ENCODE data around the gene PLCB4.

PLCB4 gene

DNA sequence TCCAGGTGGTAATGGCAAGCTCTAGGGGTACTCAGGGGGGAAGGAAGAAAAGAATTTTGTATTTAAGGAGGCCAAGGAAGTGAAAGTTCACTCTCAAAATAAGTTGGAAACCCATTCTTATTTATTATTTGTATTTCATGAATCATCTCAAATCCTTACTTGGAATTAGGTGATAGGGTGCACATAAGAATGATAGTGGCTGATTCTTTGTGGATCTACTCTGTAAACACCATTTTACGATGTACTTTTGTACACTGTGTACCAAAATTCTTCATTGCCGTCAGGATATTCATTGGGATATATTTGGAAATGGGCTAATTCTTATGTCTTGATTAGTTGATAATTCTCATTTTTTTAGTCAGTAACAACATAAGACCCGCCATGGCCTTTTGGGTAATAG, 266.0 kb downstream of the PLCB4 start:
- no peak for DNase-seq

DNA sequence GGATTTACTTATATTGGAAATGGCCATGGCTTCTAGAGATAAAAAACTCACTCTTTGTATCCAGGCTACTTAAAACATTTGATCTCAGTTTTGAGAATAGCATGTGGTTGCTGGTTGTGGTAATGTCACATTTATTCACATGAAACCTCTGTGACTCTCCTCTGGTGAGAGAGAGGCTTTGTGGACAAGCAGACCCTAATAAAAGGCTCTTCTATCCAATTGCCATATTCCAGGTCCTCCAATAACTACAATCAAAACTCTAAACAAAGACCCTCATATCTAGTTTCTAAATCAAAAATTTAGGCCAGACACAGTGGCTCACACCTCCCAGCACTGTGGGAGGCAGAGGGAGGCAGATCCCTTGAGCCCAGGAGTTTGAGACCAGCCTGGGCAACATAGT, 269.2 kb downstream of the PLCB4 start:
- DNase-seq: no peak

DNA sequence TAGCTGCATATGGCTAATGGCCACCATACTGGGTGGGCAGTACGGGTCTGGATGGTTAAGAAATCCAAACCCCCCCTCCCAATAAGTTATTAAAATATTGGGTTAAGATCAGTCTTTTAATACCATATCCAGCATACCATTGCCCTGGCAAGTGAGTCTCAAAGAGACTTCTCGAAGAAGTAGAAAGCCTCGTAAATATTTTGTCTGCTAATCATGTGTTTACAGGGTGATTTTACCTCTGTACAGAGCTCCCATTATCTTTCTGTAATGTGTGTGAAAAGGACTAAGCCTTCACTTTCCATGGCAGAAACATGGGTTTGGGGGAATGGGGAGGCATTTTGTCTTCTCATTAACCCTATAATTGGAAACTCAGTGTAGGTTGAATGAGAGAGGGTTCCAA, 270.8 kb downstream of the PLCB4 start:
- no peak for DNase-seq

DNA sequence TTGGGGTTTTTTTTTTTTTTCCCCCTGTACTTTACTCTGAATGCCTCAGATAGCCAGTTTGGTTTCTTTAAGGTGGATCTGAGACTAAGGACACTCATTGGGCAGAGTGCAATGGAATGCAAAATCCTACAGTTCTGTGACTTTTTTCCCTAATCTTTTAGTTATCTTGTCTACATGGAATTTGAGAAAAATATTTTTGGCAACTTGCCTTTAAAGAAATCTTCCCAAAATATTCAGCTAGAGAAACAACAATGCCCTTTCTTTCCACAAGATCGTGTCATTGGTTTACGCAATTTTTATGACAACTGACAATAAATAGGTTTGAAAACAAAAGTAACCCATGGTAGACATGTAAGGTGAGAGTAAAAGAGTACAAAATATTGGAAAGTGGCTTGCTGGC, 273.8 kb downstream of the PLCB4 start:
- no peak for DNase-seq

DNA sequence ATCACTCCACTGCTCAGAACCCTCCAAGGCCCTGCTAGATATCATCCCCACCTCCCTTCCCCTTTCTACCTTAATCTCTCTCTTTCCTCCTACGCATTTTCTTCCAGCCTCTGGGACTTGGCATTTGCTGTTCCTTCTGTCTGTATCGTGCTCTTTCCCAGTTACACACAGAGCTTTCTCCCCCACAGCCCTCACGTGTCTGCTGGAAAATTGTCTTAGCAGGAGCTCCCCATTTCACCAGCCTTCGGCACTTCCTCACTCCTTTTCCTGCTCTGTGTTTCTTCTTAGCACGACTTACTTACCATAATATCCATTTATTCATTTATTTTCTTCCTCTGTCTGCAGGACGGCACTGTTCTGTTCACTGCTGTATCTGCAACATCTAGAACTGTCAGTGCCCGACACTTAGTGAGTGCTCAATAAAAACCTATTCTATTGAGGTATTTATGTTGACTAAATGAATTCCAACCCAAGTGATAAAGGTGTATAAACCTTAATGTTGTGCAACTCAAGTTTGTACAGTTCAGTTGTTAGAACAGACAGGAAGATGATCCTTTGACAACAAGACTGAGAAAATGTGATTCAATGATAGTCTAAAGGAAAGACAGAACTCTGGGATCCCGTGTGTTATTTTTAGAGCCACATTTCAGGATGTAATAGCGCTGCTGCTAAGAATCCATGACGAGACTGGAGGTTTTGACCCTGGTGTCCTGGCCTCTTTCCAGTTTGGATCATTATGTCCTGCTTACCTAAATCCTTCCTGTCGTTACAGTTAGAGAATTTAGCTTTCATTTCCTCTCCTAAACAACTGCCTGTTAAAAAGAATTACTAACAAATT, 275.4 kb downstream of the PLCB4 start:
- DNase-seq: no peak

DNA sequence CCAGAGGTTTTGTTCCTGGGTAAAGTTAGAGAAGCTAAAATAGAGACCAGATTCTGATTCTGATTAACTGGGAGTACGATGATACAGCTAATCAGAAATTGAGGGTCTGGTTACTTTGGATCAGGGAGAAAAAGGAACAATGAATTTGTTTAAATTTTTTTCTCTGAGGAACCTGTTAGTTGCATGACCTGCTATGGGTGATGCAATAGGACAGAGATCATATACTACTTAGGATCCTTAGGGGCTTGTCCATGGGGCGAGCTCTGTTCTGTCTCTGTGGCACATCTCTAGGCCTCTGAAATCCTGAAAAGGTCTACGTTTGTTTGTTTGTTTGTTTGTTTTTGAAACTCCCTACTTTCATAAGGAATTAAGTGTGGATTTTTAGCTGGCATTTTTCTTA, 279.4 kb downstream of the PLCB4 start:
- no peak for DNase-seq

DNA sequence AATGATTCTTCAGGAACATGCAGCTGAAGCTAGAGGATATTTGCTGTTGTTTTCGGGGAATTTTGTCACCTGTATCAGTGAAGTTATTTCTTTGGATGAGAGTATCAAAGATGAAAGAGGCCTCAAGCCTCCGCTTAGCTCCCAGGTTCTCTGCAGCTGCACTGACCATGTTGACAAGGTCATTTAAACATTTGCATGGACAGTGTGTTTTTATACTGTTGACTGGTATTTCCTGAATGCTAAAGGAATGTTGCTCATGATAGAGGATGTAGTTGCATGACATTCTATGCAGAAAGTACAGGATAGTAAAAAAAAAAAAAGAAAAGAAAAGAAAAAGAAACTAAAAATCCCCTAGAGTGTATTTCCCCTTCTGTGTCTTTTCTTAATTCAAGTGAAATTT, 279.9 kb downstream of the PLCB4 start:
- no peak for DNase-seq

DNA sequence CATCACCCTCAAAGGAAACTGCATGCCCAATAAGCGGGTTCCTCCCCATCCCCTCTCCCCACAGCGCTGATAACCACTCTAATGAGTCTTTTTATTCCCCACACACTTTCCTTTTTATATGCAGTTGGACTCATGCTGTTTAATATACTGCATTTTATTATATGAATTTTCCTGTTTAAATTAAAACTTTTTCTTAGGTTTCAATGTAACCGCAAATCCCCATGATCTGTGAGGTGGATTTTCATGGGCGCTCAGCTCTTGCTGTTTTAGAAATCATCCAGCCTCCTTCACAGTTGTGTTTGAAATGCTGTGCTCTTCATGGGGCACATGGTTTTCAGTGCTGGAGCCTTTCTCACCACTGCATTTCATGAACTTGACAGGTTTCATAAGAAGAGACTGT, 280.4 kb downstream of the PLCB4 start:
- DNase-seq: no peak

DNA sequence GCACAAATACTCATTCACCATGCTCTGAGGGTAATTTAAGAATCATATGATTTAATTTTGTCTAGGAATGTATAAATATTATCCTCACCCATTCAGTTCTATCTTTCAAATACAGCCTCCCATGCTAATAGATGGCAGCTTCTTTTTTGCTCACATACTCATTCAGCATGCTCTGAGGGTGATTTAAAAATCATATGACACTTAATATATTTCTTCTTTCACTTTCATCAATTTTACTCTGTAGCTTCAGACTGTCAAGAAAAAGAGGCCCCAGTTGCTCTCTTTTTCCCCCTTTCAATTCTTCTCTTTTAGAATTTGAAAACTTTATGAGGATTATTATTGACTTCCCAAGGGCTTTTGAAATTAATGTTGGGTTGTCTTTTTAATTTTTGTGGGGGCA, 283.9 kb downstream of the PLCB4 start:
- no peak for DNase-seq

DNA sequence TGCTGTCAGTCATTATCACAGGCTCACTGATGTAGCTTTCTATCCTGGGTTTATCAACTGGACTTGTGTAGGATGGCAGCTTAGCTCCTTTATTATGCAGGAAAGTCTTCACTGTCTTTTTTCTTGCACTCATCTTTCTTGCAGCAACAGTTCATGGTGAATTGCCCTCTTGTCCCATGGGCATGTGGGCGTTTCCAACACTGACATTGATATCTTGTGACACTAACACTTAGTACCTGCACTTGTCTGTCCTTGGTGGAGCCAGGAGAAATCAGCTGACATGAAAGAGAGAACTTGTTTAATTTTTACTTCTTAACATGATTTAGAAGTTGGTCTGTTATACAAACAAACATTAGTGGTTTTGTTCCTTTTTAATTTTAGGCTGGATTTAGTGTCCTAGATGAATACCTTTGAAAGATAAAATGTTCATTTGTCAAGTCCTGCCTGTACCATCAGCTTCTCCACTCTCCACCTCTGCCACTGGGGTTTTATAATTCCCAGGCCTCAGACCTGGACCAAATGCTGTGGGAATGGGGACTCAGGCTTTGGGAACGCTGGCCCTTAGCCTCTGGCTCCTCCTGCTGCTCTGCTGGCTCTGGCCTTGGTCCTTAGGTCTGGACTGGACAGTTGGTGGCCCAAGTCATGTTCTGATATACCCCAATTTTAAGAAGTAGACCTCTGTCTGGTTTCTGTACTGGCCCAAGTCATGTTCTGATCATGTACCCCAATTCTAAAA, 284.5 kb downstream of the PLCB4 start:
- DNase-seq: no peak

DNA sequence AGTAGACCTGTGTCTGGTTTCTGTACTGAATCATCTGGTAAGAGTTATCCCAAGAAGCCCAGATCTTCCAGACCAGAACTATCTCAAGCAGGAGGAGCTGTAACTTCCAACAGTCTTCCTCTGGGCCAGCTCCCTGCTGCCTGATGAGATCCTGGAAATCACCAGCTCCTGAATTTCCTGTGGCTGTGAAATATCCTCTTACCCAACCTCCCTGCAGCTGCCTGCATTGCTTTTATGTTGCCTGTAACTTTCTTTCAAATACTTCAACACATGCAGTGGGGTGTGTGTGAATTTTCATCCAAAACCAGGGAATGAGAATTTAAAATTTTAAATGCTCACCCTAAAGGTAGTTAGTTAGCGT, 285.0 kb downstream of the PLCB4 start:
- no peak for DNase-seq

DNA sequence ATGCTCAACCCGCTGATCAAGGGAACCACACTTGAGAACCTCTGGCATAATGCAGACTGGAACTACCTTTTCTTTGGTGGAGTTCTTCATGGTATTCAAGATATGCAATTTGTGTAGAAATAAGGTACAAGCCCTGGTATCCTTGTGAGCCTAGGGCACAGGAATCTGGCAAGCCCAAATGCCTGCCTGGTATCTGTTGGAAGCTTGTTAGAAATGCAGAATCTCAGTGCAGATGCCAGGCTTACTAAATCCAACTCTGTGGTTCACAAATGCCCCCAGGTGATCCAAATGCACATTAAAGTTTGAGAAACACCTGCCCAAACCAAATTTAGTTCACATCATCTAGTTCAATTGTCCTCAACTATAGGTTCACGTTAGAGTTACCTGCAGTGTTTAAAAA, 285.7 kb downstream of the PLCB4 start:
- no peak for DNase-seq

DNA sequence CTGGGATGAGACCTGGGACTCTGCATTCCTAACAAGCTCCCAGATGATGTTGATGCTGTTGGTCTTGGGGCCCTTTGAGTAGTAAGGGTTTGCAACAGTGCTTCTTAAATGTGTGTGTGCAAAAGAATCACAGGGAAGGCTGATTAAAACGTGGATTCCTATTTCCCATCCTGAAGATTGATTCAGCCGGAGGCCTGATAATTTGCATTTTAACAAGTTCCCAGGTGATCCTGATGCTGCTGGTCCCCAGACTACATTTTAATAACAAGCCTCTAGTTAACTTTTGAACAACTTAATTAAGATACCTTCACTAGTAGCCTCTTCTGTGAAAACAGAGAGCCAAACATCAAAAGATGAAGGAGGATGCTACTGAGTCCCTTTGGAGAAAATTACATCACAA, 289.1 kb downstream of the PLCB4 start:
- no peak for DNase-seq

DNA sequence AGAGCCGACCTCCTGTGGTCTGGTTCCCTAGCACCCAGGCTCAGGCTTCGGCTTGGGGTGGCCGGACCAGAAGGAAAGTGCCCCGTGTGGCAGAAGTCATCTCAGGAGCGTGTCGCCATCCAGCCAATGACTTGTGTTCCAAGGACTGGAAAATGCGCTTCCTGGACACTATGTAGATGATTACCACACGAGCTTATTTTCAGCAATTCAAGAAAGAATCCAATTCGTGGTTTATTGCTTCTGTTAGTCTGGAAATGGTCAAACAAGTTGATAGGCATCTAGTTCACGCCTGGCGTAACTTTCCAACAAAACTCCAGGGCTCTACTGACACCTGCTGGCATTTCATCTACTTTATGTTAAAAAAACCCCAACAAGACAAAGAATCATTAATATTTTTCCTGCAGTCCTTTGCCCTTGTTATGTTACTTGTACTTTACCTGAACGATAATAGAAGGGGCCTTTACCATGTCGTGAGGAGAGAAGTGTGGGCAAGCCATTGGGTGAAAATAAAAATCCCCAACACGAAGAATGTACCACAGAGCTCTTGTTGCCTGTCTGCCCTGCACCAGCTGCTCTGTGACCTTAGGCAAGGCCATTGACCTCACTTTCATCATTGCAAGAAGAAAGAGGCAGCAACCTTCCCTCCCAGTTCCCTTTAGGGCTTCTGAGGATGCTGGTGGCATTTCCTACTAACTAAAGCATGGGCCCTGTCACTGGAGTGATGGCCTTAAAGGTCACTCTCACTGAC, 290.8 kb downstream of the PLCB4 start:
- no peak for DNase-seq

DNA sequence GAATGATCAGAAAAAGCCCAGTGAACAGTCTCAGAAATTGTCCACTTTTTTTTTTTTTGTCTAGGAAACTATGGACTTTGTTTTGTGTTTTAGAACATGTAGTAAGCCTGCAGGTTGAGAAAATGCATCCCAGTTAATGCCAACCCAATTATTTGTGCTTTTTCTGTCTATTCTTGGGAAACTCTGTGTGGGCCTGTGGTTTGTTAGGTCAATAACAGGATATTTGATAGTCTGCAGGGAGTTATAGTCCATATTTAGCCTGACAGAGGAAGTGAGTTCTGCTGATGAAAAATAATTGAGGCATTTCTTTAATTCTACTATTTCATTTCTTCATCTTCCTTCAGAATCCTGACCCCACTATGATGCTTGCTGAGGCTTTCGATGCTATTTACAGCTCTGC, 291.5 kb downstream of the PLCB4 start:
- no peak for DNase-seq

DNA sequence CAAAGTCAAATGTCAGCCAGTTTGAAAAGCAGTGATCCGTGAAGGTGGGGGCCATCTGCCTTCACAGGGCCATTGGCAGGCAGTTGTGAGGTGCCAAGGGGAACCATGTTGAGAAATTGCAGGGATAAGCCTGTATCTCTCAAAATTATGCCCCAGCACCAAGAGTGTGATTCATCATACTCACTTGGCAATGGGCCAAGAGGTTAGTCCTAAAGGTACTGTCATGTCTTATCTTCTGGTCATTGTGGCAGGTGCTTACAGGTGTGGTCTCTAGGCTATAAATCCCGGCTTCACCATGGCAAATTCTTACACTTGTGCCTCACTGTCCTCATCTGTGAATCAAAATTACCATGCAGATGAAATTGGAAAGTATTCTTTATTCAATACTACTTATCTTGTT, 294.8 kb downstream of the PLCB4 start:
- DNase-seq: no peak

DNA sequence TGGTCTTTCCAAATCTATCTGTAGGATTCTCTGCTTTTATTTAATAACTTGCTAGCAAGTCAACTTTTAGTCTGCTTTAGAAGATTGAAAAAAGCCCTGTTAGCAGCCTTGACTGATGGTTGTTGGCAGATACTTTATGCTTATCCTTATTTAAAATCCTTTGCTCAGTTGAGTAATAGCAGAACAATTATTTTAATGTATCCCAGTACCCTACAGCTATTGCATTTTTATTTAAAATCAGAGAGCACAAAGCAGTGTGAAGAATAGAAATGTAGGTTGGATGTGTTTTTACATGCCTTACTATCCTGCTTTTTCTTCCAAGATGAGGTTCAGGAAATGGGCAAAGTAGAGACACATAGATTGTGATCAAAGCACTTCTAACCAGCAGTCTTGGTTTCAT, 298.4 kb downstream of the PLCB4 start:
- no peak for DNase-seq

DNA sequence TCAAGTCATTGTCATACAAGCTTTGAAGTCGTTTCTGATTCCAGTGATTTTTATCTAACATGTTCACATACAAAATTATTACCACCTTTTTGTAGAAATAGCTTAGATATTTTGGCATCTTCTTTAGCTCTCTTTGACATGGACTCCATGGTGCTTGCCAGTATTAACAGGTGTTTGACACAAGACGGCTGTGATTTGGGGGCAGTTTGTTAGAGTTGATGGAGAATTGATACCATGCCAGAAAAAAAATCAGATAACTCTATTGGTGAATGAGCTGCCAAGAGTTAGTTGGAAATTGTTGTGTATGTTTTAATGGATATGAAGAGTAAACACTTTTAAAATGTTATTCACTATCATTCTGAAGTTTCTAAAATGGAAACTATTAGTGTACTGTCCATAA, 298.9 kb downstream of the PLCB4 start:
- no peak for DNase-seq

DNA sequence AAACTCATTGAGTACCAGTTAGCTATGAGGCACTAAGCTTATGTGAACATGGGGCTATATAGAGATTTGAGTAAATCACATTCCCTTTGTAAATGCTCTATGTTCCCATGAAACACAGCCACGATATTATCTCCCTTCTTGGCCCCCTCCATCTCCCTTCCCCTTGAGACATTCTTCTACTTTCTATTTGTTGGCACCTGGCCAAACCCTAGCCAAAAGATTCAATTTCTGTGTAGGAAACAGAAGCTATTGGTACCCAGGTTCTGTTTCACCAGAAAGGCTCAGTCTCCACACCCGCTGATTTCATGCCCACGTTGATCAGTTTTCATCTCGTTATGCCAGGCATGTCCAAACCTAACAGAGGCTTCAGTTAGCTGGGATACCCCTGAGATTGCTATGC, 300.0 kb downstream of the PLCB4 start:
- no peak for DNase-seq

DNA sequence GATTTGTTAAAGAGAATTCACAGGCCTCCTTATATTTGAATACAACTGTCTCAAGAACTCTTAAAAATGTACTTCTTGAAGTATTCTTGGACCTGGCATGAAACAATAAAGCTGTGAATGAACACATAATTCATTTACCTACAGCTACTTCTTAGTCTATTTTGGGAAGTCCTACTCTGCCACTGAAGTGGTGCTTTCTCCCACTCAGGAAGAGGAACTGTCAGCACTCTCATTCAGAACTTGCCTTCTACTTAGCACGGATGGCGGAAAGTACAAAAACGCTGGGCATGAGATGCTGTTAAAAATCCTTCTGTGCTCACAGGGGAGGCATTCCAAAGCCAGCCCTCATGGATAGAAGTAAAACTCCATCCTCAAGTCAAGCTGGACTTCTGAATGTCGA, 300.7 kb downstream of the PLCB4 start:
- no peak for DNase-seq

DNA sequence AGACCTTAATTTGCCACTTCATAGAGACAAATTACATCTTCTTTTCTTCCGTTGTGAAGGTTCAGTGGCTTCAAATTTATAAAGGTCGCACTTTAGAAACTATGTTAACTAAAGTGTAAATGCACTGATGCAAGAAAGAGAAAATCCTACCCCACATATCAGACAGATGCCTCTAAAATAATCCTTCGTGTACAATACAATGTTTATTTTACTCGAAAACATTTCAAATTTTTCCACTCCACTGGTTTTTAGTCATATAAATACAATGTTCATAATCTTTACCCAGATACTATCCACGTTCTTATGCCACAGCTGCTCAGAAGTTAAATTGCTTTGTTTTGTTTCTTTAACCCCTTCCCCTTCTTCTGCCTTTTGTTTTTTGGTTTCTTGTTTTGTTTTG, 305.2 kb downstream of the PLCB4 start:
- DNase-seq: no peak

DNA sequence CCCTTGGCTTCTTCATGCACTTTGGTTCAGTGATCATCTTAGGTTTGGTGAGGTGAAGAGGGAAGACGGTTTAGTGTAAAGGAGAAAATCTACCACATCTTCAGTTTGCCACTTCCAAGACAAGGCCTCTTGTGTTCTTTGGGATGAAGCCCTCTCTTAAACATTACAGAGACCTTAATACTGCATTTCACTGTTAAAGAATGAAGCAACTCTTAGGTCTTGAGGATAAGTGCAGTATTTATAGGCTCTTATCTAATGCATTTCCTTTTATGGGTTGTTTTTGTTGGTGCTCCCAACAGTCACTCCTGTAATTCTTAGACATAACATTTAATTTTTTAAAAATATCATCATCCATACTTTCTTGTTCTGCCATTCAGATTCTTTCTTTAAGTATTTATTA, 305.6 kb downstream of the PLCB4 start:
- DNase-seq: no peak

DNA sequence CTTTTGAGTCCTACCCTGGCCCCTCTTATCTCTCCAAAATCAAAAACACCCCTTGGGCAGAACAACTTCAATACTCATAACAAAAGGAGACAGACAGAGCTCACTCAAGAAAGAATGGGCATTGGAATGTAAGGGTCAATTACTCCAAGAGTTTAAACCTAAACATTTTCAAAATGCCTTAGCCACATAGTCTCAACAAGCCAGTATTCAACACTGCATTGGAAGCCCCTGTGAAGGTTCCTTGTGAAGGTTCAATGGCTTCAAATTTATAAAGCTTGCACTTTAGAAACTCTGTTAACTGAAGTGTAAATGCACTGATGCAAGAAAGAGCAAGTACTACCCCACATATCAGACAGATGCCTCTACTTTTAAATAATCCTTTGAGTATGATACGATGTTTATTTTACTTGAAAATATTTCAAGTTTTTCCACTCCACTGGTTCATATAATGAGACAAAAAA, 306.4 kb downstream of the PLCB4 start:
- DNase-seq: no peak

DNA sequence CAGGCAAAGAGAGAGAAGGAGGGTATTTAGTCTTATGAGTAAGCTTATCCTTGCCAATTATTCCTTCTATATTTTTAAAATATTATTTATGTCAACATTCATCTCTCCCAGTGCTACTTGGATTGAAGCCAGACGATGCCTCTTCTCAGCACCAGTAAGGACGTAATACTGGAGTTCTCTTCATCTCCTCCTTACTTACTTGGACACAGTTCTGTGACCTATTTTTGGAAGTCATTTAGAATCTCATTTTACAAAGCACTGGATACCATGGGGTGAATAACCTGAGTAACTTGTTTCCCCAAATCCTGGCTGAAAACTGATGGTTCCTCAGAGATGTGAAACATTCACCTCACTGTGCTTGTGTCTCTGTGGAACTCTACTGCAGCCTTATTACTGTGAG, 308.1 kb downstream of the PLCB4 start:
- DNase-seq: no peak
